Vagina (tissue), 2 donors: ENCODE results near the gene UQCRHL.

Experiments used
- CTCF ChIP-seq, 3 experiments: fragments of 450-650 bp in 2 of 3; fragments of 200-600 bp in 1 of 3; sonication (generic) in 1 of 3; IDR thresholded peaks; one replicate each; pipeline ENCODE4 v1.5.1; 2017 to 2019; ENCODE audit warnings: antibody characterized with exemption in 3 of 3, mild to moderate bottlenecking in 2 of 3, moderate library complexity in 2 of 3
- POLR2A ChIP-seq, 2 donors: fragments of 450-650 bp; IDR thresholded peaks; one replicate each; pipeline ENCODE4 v1.6.1; 2017; ENCODE audit warnings: antibody characterized with exemption in 2 of 2, mild to moderate bottlenecking in 2 of 2, moderate library complexity in 2 of 2
- POLR2AphosphoS5 ChIP-seq, 2 donors: sonication (generic); formaldehyde crosslinking; IDR thresholded peaks; one replicate each; pipeline ENCODE4 v1.9.0; 2017; ENCODE audit warnings: antibody characterized with exemption in 2 of 2, mild to moderate bottlenecking in 2 of 2, low read depth in 1 of 2; ENCODE audit not compliant: insufficient read depth in 1 of 2

DNA sequence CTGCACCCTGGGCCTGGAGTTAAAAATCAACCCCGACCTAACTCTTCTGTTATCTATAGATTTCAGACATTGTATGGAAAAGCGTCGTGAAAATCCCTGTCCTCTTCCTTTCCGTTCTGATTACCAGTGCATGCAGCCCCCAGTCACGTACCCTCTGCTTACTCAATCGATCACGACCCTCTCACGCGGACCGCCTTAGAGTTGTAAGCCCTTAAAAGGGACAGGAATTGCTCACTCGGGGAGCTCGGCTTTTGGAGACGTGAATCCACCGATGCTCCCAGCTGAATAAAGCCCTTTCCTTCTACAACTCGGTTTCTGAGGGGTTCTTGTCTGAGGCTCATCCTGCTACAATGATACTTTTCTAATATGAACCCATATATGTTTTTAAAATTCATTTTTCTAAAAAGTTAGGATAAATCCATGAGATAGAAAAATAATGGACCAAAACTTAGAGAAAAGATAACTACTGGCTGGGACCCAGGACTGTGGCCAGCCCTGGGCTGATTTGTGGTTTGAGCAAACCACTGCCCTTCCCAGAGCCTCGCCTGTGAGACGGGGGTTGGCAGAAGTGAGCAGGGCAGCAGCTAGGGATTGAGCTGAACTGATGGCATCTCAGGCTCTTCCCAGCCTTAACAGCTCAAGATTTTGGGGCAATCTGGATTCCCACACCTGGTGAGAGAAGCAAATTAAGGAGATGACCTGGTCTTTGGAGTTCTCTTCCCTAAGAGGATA, 5.0 kb downstream of the UQCRHL start:
- TF ChIP-seq CTCF (IDR thresholded peaks at IDR 0.05): no peak
- no peak for TF ChIP-seq POLR2A (IDR thresholded peaks at IDR 0.05)
- TF ChIP-seq POLR2AphosphoS5 (IDR thresholded peaks at IDR 0.05; ENCODE audit: insufficient read depth in 1 of 2, low read depth in 1 of 2): no peak
